GM23338 (cell line): ENCODE results near the gene HLA-B. TPM values are rescaled to one million over a fixed set of nuclear protein-coding genes. Genes with fewer than 3 reads are reported as not detected.

Source experiments
- ATAC-seq: fragments of 200-7000 bp; cut with Tn5 transposase; 3 replicates; pipeline ENCODE4 v1.9.1; 2020
- DNase-seq: peaks from one replicate; pipeline ENCODE4 v3.0.0-alpha.2; 2015; ENCODE audit warnings: low spot score
- H2AFZ ChIP-seq: fragments of 200-600 bp; sonication (generic); 2 replicates; pipeline ENCODE4 v1.8.0; 2016; ENCODE audit warnings: antibody characterized with exemption, mild to moderate bottlenecking, moderate library complexity
- H3F3A ChIP-seq: fragments of 200-600 bp; sonication (generic); replicated peaks from 2 replicates; pipeline ENCODE4 v1.8.0; 2017; ENCODE audit warnings: antibody characterized with exemption, mixed run types, low read depth
- H3K27ac ChIP-seq: fragments of 200-600 bp; sonication (generic); 2 replicates; pipeline ENCODE4 v1.6.1; 2016; ENCODE audit warnings: low read depth
- H3K27me3 ChIP-seq: fragments of 200-600 bp; sonication (generic); 2 replicates; pipeline ENCODE4 v1.8.0; 2016; ENCODE audit warnings: mild to moderate bottlenecking, mixed run types, moderate library complexity; ENCODE audit not compliant: insufficient read depth
- H3K36me3 ChIP-seq: fragments of 200-600 bp; sonication (generic); 2 replicates; pipeline ENCODE4 v1.8.0; 2016; ENCODE audit warnings: mild to moderate bottlenecking; ENCODE audit not compliant: insufficient read depth
- H3K4me1 ChIP-seq: fragments of 200-600 bp; sonication (generic); 2 replicates; pipeline ENCODE4 v1.8.0; 2016; ENCODE audit warnings: mild to moderate bottlenecking, moderate library complexity; ENCODE audit not compliant: insufficient read depth
- H3K4me2 ChIP-seq: fragments of 200-600 bp; sonication (generic); 2 replicates; pipeline ENCODE4 v1.7.1; 2017; ENCODE audit warnings: mixed run types
- H3K4me3 ChIP-seq: fragments of 200-600 bp; sonication (generic); 2 replicates; pipeline ENCODE4 v1.6.1; 2016; ENCODE audit warnings: mixed run types
- H3K79me2 ChIP-seq: fragments of 200-600 bp; sonication (generic); replicated peaks from 2 replicates; pipeline ENCODE4 v1.8.0; 2017; ENCODE audit warnings: mild to moderate bottlenecking; ENCODE audit not compliant: insufficient read depth
- H3K9me2 ChIP-seq: fragments of 200-600 bp; sonication (generic); 2 replicates; pipeline ENCODE4 v1.8.0; 2017; ENCODE audit not compliant: insufficient read depth
- H4K20me1 ChIP-seq: fragments of 200-600 bp; sonication (generic); replicated peaks from 2 replicates; pipeline ENCODE4 v1.8.0; 2017; ENCODE audit warnings: mild to moderate bottlenecking; ENCODE audit not compliant: insufficient read depth
- H3K27ac Mint-ChIP-seq: 2 replicates; pipeline ENCODE4 v1.8.0; 2020; ENCODE audit warnings: inconsistent platforms, mild to moderate bottlenecking, moderate library complexity, mixed read lengths
- H3K27me3 Mint-ChIP-seq: 3 replicates; pipeline ENCODE4 v1.8.0; 2022; ENCODE audit warnings: low read depth, mild to moderate bottlenecking, moderate library complexity, mixed read lengths, inconsistent platforms; ENCODE audit not compliant: insufficient read depth, poor library complexity
- H3K36me3 Mint-ChIP-seq: 3 replicates; pipeline ENCODE4 v1.8.0; 2021; ENCODE audit warnings: low read depth, mild to moderate bottlenecking, inconsistent platforms, moderate library complexity, mixed read lengths
- H3K4me1 Mint-ChIP-seq: 3 replicates; pipeline ENCODE4 v1.8.0; 2020; ENCODE audit warnings: mild to moderate bottlenecking, inconsistent platforms, mixed read lengths
- H3K4me3 Mint-ChIP-seq: 3 replicates; pipeline ENCODE4 v1.8.0; 2021; ENCODE audit warnings: moderate library complexity, mild to moderate bottlenecking, inconsistent platforms, mixed read lengths
- H3K9me3 Mint-ChIP-seq: 3 replicates; pipeline ENCODE4 v1.8.0; 2020; ENCODE audit warnings: moderate library complexity, mild to moderate bottlenecking, inconsistent platforms, mixed read lengths
- CREB1 ChIP-seq: fragments of 250-450 bp; sonication (Bioruptor Pico); IDR thresholded peaks from 2 replicates; pipeline ENCODE4 v1.5.0; 2020; ENCODE audit warnings: low read depth, mild to moderate bottlenecking, moderate library complexity
- EZH2 ChIP-seq: fragments of 200-600 bp; sonication (generic); IDR thresholded peaks from one replicate; pipeline ENCODE4 v1.8.0; 2017; ENCODE audit warnings: antibody characterized with exemption, mild to moderate bottlenecking, low read depth; ENCODE audit not compliant: unreplicated experiment
- EZH2phosphoT487 ChIP-seq: fragments of 200-600 bp; sonication (generic); IDR thresholded peaks from one replicate; pipeline ENCODE4 v1.8.1; 2018; ENCODE audit warnings: antibody characterized with exemption; ENCODE audit not compliant: unreplicated experiment
- JUNB ChIP-seq: IDR thresholded peaks from one replicate; pipeline ENCODE4 v1.6.1; 2016; ENCODE audit warnings: antibody characterized with exemption; ENCODE audit not compliant: unreplicated experiment
- NANOG ChIP-seq: IDR thresholded peaks from 2 replicates; pipeline ENCODE4 v1.6.1; 2016; ENCODE audit warnings: antibody characterized with exemption, borderline replicate concordance
- POLR2AphosphoS5 ChIP-seq: IDR thresholded peaks from 2 replicates; pipeline ENCODE4 v1.6.1; 2016; ENCODE audit warnings: antibody characterized with exemption, low read depth
- STAT1 ChIP-seq: IDR thresholded peaks from one replicate; pipeline ENCODE4 v1.6.1; 2016; ENCODE audit warnings: antibody characterized with exemption; ENCODE audit not compliant: unreplicated experiment
- ZNF114 ChIP-seq: fragments of 250-450 bp; sonication (Bioruptor Pico); IDR thresholded peaks from 2 replicates; pipeline ENCODE4 v1.5.0; 2020; ENCODE audit warnings: mild to moderate bottlenecking, moderate library complexity
- ZNF331 ChIP-seq: fragments of 250-450 bp; sonication (Bioruptor Pico); IDR thresholded peaks from 2 replicates; pipeline ENCODE4 v1.5.0; 2020; ENCODE audit warnings: low read depth, mild to moderate bottlenecking, moderate library complexity
- polyA plus RNA-seq: library from polyadenylated mRNA; unstranded; fragments of >200 nt; fragmentation: Nextera tagmentation; extraction: Ambion mirVana; gene quantifications from 2 replicates; pipeline ENCODE4 v1.2.1, GENCODE V29; 2016
- total RNA-seq: library from RNA; depleted of rRNA; stranded (reverse); fragments of >200 nt; shearing (Covaris generic); gene quantifications from 2 replicates; pipeline ENCODE4 v1.2.3, GENCODE V29; 2014
- TF ChIP-seq, protein P1 (sequence below), 2 experiments: fragments of 200-600 bp in 1 of 2; sonication (generic) in 1 of 2; conservative IDR thresholded peaks; 2 replicates each; pipeline versions ENCODE4 v1.5.1 to v1.6.1; 2016 to 2017; ENCODE audit warnings: antibody characterized with exemption in 2 of 2, low read depth in 2 of 2, mild to moderate bottlenecking in 2 of 2, moderate library complexity in 1 of 2
- TF ChIP-seq, protein P2 (sequence below): fragments of 250-450 bp; sonication (Bioruptor Pico); IDR thresholded peaks from 2 replicates; pipeline ENCODE4 v1.5.0; 2020; ENCODE audit warnings: mild to moderate bottlenecking, moderate library complexity
- TF ChIP-seq, protein P3 (sequence below): IDR thresholded peaks from 2 replicates; pipeline ENCODE4 v1.6.1; 2016; ENCODE audit warnings: antibody characterized with exemption
- TF ChIP-seq, protein P4 (sequence below): IDR thresholded peaks from one replicate; pipeline ENCODE4 v1.6.1; 2018; ENCODE audit warnings: antibody characterized with exemption; ENCODE audit not compliant: unreplicated experiment

HLA-B gene
- total and polyA plus RNA-seq, 2 experiments from 2014 or later: 44.3 to 86.0 TPM

DNA sequence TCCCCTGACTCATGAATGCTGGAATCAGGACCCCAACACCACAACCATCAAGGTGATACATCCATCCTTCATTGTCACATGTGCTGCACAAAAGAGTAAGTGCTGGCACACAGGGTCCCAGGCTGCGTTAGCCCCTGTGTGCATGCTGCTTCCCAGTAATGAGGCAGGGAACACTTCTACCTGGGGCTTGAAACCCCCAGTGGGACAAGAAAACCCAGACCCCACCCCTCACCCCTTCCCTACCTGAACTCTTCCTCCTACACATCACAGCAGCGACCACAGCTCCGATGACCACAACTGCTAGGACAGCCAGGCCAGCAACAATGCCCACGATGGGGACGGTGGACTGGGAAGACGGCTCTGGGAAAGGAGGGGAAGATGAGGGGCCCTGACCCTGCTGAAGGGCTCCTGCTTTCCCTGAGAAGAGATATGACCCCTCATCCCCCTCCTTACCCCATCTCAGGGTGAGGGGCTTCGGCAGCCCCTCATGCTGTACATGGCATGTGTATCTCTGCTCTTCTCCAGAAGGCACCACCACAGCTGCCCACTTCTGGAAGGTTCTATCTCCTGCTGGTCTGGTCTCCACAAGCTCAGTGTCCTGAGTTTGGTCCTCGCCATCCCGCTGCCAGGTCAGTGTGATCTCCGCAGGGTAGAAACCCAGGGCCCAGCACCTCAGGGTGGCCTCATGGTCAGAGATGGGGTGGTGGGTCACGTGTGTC lies 2.0 kb downstream of the HLA-B start:
- Mint-ChIP-seq H3K4me3 (peak overlapping the region; percentile 86; the same call in 2 of the 3 replicates), H3K27ac (no peak overlapping the region), H3K27me3 (peaks cover 33% of the 10 kb centered on the region), H3K36me3 (peaks cover 22% of the 10 kb centered on the region), H3K4me1 (peaks cover 2% of the 10 kb centered on the region; the same call in 2 of the 3 replicates), H3K9me3 (no peaks in the 10 kb centered on the region)
- no peaks in the 10 kb centered on the region for H4K20me1 ChIP-seq
- no peaks in the 10 kb centered on the region for H3F3A ChIP-seq
- DNase-seq (no peak), ATAC-seq (no peak)
- no peak overlapping the region for H2AFZ ChIP-seq
- H3K9me2 ChIP-seq: no peaks in the 10 kb centered on the region
- TF ChIP-seq, protein P1, sequence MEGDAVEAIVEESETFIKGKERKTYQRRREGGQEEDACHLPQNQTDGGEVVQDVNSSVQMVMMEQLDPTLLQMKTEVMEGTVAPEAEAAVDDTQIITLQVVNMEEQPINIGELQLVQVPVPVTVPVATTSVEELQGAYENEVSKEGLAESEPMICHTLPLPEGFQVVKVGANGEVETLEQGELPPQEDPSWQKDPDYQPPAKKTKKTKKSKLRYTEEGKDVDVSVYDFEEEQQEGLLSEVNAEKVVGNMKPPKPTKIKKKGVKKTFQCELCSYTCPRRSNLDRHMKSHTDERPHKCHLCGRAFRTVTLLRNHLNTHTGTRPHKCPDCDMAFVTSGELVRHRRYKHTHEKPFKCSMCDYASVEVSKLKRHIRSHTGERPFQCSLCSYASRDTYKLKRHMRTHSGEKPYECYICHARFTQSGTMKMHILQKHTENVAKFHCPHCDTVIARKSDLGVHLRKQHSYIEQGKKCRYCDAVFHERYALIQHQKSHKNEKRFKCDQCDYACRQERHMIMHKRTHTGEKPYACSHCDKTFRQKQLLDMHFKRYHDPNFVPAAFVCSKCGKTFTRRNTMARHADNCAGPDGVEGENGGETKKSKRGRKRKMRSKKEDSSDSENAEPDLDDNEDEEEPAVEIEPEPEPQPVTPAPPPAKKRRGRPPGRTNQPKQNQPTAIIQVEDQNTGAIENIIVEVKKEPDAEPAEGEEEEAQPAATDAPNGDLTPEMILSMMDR (conservative IDR thresholded peaks at IDR 0.05; ENCODE audit: low read depth in 2 of 2): no peak
- TF ChIP-seq, protein P2, sequence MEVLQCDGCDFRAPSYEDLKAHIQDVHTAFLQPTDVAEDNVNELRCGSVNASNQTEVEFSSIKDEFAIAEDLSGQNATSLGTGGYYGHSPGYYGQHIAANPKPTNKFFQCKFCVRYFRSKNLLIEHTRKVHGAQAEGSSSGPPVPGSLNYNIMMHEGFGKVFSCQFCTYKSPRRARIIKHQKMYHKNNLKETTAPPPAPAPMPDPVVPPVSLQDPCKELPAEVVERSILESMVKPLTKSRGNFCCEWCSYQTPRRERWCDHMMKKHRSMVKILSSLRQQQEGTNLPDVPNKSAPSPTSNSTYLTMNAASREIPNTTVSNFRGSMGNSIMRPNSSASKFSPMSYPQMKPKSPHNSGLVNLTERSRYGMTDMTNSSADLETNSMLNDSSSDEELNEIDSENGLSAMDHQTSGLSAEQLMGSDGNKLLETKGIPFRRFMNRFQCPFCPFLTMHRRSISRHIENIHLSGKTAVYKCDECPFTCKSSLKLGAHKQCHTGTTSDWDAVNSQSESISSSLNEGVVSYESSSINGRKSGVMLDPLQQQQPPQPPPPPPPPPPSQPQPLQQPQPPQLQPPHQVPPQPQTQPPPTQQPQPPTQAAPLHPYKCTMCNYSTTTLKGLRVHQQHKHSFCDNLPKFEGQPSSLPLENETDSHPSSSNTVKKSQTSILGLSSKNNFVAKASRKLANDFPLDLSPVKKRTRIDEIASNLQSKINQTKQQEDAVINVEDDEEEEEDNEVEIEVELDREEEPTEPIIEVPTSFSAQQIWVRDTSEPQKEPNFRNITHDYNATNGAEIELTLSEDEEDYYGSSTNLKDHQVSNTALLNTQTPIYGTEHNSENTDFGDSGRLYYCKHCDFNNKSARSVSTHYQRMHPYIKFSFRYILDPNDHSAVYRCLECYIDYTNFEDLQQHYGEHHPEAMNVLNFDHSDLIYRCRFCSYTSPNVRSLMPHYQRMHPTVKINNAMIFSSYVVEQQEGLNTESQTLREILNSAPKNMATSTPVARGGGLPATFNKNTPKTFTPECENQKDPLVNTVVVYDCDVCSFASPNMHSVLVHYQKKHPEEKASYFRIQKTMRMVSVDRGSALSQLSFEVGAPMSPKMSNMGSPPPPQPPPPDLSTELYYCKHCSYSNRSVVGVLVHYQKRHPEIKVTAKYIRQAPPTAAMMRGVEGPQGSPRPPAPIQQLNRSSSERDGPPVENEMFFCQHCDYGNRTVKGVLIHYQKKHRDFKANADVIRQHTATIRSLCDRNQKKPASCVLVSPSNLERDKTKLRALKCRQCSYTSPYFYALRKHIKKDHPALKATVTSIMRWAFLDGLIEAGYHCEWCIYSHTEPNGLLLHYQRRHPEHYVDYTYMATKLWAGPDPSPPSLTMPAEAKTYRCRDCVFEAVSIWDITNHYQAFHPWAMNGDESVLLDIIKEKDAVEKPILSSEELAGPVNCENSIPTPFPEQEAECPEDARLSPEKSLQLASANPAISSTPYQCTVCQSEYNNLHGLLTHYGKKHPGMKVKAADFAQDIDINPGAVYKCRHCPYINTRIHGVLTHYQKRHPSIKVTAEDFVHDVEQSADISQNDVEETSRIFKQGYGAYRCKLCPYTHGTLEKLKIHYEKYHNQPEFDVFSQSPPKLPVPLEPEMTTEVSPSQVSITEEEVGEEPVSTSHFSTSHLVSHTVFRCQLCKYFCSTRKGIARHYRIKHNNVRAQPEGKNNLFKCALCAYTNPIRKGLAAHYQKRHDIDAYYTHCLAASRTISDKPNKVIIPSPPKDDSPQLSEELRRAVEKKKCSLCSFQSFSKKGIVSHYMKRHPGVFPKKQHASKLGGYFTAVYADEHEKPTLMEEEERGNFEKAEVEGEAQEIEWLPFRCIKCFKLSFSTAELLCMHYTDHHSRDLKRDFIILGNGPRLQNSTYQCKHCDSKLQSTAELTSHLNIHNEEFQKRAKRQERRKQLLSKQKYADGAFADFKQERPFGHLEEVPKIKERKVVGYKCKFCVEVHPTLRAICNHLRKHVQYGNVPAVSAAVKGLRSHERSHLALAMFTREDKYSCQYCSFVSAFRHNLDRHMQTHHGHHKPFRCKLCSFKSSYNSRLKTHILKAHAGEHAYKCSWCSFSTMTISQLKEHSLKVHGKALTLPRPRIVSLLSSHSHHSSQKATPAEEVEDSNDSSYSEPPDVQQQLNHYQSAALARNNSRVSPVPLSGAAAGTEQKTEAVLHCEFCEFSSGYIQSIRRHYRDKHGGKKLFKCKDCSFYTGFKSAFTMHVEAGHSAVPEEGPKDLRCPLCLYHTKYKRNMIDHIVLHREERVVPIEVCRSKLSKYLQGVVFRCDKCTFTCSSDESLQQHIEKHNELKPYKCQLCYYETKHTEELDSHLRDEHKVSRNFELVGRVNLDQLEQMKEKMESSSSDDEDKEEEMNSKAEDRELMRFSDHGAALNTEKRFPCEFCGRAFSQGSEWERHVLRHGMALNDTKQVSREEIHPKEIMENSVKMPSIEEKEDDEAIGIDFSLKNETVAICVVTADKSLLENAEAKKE (CRISPR knock-in tag): no peak
- TF ChIP-seq STAT1: no peak
- no peak for TF ChIP-seq EZH2
- no peak for TF ChIP-seq EZH2phosphoT487
- TF ChIP-seq POLR2AphosphoS5: no peak
- TF ChIP-seq NANOG: no peak
- TF ChIP-seq CREB1 (CRISPR knock-in tag): no peak
- TF ChIP-seq, protein P3, sequence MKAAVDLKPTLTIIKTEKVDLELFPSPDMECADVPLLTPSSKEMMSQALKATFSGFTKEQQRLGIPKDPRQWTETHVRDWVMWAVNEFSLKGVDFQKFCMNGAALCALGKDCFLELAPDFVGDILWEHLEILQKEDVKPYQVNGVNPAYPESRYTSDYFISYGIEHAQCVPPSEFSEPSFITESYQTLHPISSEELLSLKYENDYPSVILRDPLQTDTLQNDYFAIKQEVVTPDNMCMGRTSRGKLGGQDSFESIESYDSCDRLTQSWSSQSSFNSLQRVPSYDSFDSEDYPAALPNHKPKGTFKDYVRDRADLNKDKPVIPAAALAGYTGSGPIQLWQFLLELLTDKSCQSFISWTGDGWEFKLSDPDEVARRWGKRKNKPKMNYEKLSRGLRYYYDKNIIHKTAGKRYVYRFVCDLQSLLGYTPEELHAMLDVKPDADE: no peak
- TF ChIP-seq ZNF114: no peak
- TF ChIP-seq, protein P4, sequence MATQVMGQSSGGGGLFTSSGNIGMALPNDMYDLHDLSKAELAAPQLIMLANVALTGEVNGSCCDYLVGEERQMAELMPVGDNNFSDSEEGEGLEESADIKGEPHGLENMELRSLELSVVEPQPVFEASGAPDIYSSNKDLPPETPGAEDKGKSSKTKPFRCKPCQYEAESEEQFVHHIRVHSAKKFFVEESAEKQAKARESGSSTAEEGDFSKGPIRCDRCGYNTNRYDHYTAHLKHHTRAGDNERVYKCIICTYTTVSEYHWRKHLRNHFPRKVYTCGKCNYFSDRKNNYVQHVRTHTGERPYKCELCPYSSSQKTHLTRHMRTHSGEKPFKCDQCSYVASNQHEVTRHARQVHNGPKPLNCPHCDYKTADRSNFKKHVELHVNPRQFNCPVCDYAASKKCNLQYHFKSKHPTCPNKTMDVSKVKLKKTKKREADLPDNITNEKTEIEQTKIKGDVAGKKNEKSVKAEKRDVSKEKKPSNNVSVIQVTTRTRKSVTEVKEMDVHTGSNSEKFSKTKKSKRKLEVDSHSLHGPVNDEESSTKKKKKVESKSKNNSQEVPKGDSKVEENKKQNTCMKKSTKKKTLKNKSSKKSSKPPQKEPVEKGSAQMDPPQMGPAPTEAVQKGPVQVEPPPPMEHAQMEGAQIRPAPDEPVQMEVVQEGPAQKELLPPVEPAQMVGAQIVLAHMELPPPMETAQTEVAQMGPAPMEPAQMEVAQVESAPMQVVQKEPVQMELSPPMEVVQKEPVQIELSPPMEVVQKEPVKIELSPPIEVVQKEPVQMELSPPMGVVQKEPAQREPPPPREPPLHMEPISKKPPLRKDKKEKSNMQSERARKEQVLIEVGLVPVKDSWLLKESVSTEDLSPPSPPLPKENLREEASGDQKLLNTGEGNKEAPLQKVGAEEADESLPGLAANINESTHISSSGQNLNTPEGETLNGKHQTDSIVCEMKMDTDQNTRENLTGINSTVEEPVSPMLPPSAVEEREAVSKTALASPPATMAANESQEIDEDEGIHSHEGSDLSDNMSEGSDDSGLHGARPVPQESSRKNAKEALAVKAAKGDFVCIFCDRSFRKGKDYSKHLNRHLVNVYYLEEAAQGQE: no peak
- no peak for TF ChIP-seq JUNB
- no peak for TF ChIP-seq ZNF331 (CRISPR knock-in tag)
- H3K27me3 ChIP-seq: peaks cover 35% of the 10 kb centered on the region
- no peak overlapping the region for H3K27ac ChIP-seq
- no peak overlapping the region for H3K4me3 ChIP-seq
- no peaks in the 10 kb centered on the region for H3K4me1 ChIP-seq
- no peaks in the 10 kb centered on the region for H3K36me3 ChIP-seq
- H3K4me2 ChIP-seq: no peak overlapping the region
- H3K79me2 ChIP-seq: no peaks in the 10 kb centered on the region
